ENCODE measurements around the gene EIF5A.
A peak's percentile ranks its signal among the peaks of the same experiment; 100 is the strongest.

The EIF5A gene

DNA sequence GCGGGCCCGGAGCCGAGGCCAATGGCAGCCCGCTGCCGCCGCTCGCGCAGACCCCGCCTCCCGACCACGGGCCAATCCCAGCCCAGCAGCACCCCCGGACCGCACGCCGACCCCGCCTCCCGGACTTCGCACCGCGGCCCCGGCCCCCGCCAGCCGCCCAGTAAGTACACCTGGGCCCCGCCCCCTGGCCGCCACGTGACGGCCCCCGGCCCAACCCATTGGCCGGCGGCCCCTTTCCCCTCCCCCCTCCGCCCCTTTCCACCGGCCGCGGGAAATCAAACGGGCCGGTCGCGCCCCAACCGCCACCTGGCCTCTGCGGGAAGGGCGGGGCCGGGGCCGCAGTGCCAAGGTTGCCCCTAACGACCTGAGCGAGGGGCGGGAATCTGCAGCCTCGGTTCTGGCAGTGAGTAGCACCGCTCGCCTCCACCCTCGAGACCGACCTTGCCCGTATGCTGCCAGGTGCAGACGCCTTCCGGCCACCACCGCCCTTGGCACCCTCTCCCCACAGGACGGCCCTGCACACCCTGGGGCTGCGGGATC, 12.7 kb upstream of the EIF5A start, which contains the start of gene YBX2:
TSS of gene YBX2 (minus strand) at position 26 of the 540 bp plus-strand sequence. CDS start 139 bp downstream, outside the sequence.
- DNase-seq: peak; percentile 79
- no peak within 1 kb of the TSS for H3K27ac Mint-ChIP-seq
- H3K27me3 Mint-ChIP-seq: peaks cover 29% of the 10 kb centered on the region
- peaks cover 23% of the 10 kb centered on the region for H3K4me1 Mint-ChIP-seq
- H3K36me3 Mint-ChIP-seq (ENCODE audit: low read depth): no peaks in the 10 kb centered on the region
- H3K9me3 Mint-ChIP-seq: no peaks in the 10 kb centered on the region
- peak within 1 kb of the TSS; percentile 55 for H3K4me3 Mint-ChIP-seq
- ATAC-seq: peak; percentile 77

DNA sequence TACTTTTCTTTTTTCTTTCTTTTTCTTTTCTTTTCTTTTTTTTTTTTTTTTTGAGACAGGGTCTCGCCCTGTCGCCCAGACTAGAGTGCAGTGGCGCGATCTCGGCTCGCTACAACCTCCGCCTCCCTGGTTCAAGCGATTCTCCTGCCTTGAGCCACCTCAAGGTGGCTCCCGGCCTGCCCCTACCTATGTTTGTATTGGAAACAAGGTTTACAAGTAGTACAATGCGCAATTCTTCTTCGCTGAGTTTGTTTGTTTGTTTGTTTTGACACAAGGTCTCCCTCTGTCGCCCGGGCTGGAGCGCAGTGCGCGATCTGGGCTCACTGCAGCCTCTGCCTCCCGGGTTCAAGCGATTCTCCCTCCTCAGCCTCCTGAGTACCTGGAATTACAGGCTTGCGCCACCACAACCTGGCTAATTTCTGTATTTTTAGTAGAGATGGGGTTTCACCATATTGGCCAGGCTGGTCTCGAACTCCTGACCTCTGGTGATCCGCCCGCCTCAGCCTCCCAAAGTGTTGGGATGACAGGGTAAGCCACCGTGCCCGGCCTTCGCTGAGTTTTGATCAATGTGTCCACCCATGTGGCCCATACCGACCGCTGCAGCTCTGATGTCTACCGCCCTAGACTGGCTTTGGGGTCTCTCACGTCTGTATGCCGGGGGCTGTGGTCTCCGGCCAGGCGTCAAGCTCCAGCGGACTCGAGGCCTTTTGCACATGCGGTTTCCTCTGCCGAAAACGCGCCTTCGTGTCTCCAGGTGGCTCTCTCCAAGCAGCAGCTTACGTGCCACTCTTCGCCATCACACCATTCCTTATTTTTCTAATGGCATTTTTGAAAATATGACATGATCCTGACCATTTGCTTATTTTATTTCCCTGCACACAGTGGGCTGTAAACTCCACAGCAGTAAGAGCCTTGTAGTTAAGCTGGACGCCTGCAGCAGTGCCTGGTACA, 11.9 kb upstream of the EIF5A start:
- Mint-ChIP-seq H3K36me3 (ENCODE audit: low read depth) (no peaks in the 10 kb centered on the region), H3K9me3 (no peaks in the 10 kb centered on the region), H3K4me3 (peak overlapping the region; percentile 55), H3K4me1 (peaks cover 23% of the 10 kb centered on the region), H3K27me3 (peaks cover 30% of the 10 kb centered on the region), H3K27ac (no peak overlapping the region)
- ATAC-seq (no peak), DNase-seq (no peak)

DNA sequence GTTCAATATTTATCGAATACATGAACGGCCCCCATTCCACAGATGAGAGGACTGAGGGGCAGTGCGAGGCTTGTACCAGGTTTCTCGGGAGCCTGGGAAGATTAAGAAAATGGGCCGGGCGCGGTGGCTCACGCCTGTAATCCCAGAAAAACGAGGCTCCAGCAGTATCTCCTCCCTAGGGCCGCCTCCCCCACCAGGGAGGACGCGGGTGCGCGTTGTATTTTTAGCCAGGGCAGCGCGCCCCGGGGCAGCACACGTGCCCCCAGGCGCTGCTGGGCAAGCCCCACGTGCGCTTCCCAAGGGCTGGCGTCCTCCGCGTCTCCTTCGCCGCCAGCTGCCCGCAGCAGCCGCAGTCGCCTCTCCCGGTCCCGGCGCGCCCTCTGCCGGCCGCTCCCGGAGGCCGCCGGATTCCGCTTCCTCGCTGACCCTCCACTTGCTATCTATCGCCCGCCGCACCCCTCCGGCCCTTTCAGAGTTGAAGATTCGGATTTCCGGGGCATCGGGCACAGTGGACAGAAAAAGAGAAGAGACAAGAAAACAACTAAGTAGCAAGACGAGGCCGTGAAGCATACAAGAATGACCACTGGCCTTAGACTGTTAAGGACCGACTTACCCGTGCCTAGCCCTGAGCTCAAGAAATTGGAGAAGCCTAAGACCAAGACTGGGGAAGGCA, 11.1 kb upstream of the EIF5A start:
- Mint-ChIP-seq H3K4me1 (peaks cover 23% of the 10 kb centered on the region), H3K4me3 (peak overlapping the region; percentile 52), H3K9me3 (no peaks in the 10 kb centered on the region), H3K36me3 (ENCODE audit: low read depth) (no peaks in the 10 kb centered on the region), H3K27me3 (peaks cover 30% of the 10 kb centered on the region), H3K27ac (no peak overlapping the region)
- ATAC-seq: peak; percentile 25
- peak; percentile 85 for DNase-seq

DNA sequence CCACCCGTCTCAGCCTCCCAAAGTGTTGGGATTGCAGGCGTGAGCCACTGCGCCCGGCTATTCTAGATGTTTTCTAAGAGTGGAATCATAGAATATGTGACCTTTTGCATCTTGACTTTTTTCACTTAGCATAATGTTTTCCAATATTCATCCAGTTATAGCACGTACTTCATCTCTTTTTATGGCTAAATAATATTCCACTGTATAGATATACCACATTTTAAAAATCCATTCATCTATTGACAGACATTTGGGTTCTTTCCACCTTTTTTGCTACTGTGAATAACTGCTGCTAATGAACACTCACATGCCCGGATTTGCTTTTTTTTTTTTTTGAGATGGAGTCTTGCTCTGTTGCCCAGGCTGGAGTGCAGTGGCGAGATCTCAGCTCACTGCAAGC, 3.2 kb upstream of the EIF5A start:
- DNase-seq (no peak), ATAC-seq (no peak)
- Mint-ChIP-seq H3K27me3 (peaks cover 7% of the 10 kb centered on the region), H3K4me3 (no peak overlapping the region), H3K36me3 (ENCODE audit: low read depth) (peaks cover 14% of the 10 kb centered on the region), H3K4me1 (peaks cover 23% of the 10 kb centered on the region), H3K9me3 (no peaks in the 10 kb centered on the region), H3K27ac (no peak overlapping the region)

DNA sequence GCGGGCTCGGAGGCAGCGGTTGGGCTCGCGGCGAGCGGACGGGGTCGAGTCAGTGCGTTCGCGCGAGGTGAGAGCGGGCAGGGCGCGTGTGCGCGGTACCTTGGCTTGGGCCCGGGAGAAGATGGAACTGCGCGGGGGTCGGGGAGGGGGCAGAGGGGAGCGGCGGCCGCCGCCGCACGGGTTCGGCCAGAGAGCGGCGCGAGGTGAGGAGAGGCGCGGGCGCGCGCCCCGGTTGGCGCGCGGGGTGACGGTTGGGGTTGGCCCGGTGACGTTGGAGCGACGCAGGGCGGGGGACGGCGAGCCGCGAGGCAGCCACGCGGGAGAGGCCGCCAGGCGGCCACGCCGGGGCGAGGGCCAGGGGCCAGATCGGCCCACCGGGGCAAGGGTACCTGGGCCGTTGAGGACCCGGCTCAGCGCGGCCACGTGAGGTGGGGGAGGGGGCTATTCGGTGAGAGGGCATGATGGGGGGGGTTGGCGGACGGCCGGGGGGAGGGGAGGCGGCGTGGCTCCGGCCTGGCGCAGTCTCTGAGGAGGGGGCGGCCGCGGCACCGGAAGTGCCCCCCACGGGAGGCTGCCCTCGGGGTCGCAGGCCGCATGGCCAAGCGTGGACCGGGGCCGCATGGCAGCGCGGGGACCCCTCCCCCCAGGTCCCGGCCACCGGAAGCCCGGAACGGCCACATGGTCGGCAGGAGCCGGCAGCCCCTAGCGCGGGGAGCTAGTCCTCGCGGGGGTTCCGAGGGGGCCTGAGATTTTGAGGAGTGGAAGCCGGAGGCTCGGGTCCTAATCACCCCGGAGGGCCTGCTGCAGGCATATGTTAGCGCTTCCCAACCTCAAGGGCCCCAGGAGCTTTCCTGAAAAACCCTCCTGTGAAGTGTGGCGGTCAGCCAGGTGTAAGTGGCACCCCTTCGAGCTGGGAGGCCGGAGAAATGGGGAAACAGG, 527 bp downstream of the EIF5A start:
- no peak for ATAC-seq
- Mint-ChIP-seq H3K9me3 (no peaks in the 10 kb centered on the region), H3K27me3 (peaks cover 5% of the 10 kb centered on the region), H3K4me3 (peak overlapping the region; percentile 98), H3K36me3 (ENCODE audit: low read depth) (peaks cover 49% of the 10 kb centered on the region), H3K27ac (peak overlapping the region; percentile 99), H3K4me1 (peaks cover 58% of the 10 kb centered on the region)
- peak; percentile 60 for DNase-seq

DNA sequence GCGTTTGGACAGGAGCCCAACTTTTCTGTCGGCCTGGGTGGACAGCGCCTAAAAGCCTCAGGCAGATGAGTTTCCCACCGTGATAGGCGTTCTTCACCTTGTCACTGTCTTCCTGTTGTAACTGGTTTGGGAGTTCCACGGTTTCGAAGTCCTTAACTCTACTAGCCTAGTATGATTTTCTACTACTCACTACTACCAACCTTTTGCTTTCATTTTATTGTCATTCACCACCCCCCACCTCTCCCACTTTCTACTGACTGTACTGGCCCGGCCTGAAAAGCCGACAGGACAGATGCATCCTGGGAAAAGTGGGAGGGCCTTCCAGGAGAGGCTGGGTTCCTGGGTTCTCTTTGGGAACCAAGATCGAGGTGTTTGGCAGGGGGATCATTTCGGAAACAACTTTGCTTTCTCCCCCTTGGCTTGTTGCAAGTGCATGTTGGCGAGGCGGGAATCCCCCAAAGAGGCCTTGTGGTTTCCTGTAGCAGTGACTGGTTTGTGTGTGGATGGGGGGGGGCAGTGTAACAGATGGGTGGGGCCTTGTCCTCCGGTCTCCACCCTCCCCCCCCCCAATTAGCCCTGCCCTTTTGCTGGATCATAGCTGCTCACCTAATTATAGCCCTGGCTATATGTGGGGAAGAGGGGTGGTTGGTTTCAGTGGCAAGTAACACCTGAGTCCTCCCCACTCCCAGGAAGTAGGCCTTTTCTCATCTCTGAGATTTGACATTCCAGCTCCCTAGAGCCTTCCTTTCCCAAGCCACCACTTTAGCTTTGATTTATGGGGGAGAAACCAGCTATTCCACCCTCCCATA, 1.4 kb downstream of the EIF5A start:
- peak; percentile 30 for ATAC-seq
- H3K9me3 Mint-ChIP-seq: no peaks in the 10 kb centered on the region
- H3K27ac Mint-ChIP-seq: peak overlapping the region; percentile 99
- H3K4me1 Mint-ChIP-seq: peaks cover 66% of the 10 kb centered on the region
- peak; percentile 80 for DNase-seq
- peaks cover 55% of the 10 kb centered on the region for H3K36me3 Mint-ChIP-seq (ENCODE audit: low read depth)
- peak overlapping the region; percentile 98 for H3K4me3 Mint-ChIP-seq
- H3K27me3 Mint-ChIP-seq: peaks cover 5% of the 10 kb centered on the region

DNA sequence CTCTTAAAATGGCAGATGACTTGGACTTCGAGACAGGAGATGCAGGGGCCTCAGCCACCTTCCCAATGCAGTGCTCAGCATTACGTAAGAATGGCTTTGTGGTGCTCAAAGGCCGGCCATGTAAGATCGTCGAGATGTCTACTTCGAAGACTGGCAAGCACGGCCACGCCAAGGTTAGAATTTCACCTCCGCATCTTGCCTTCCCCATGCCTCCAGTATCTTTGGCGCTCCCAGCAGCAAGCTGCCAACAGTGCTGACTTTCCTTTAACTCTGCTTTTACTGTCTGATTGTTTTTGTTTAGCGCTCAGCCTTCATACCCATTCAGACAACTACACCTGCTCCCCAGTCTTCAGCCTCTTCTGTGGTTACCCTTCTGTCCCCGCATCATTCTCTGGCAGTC, 2.2 kb downstream of the EIF5A start:
- no peaks in the 10 kb centered on the region for H3K9me3 Mint-ChIP-seq
- H3K36me3 Mint-ChIP-seq (ENCODE audit: low read depth): peaks cover 62% of the 10 kb centered on the region
- peak overlapping the region; percentile 98 for H3K4me3 Mint-ChIP-seq
- no peak for ATAC-seq
- no peak for DNase-seq
- H3K27me3 Mint-ChIP-seq: peaks cover 5% of the 10 kb centered on the region
- peaks cover 74% of the 10 kb centered on the region for H3K4me1 Mint-ChIP-seq
- H3K27ac Mint-ChIP-seq: peak overlapping the region; percentile 99

DNA sequence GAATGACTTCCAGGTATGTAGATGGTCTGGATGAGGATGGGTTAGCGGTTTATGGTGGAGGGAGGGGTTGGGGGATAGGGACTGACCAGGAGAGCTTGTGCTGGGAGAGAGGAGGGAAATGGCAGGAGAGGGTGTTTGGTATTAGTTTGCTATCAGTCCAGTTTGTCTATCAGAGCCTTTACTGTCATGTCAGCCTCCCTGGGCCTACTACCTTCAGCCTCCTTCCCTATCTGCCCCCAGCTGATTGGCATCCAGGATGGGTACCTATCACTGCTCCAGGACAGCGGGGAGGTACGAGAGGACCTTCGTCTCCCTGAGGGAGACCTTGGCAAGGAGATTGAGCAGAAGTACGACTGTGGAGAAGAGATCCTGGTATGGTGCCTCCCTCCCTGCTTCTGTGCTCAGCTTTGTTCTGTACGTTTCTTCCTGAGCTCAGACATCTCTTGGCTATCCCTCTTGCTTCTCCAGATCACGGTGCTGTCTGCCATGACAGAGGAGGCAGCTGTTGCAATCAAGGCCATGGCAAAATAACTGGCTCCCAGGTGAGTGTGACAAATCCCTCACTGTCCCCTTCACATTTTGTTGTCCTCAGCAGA, 3.8 kb downstream of the EIF5A start:
- Mint-ChIP-seq H3K27me3 (peaks cover 5% of the 10 kb centered on the region), H3K4me3 (peak overlapping the region; percentile 98), H3K4me1 (peaks cover 79% of the 10 kb centered on the region), H3K27ac (peak overlapping the region; percentile 99), H3K9me3 (no peaks in the 10 kb centered on the region), H3K36me3 (ENCODE audit: low read depth) (peaks cover 65% of the 10 kb centered on the region)
- DNase-seq (no peak), ATAC-seq (no peak)

DNA sequence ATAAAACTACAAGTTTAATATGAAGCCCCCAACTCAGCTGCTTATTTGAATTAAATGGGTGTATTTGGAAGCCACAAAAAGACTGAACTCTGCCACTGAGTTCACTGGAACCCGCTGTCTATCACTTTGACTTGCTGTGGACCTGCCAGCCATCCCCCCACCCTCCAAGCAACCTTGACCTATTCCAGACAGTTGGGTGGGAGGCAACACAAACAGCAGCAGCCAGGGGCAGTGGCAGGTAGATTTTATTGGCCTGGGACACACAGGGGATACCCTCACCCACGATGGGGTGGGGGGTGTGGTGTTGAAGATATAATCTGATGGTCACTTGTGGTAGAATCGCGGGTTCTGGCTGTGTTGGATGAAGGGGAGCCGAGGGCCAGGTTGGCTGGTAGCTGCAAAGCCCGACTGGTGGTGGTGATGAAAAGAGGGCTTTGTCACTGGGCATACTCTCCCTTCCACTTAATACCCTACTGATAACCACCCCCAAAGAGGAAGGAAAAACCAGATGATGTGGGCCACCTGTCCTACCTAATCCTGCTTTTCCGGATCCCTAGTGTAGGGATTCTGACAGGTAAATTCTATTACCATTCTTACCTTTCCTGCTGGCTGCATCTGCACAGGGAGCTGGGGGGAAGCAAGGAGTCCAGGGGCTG, 5.1 kb downstream of the EIF5A start:
- peak overlapping the region; percentile 90 for H3K27ac Mint-ChIP-seq
- no peaks in the 10 kb centered on the region for H3K27me3 Mint-ChIP-seq
- DNase-seq (no peak), ATAC-seq (no peak)
- H3K9me3 Mint-ChIP-seq: no peaks in the 10 kb centered on the region
- peak overlapping the region; percentile 98 for H3K4me3 Mint-ChIP-seq
- H3K4me1 Mint-ChIP-seq: peaks cover 69% of the 10 kb centered on the region
- H3K36me3 Mint-ChIP-seq (ENCODE audit: low read depth): peaks cover 63% of the 10 kb centered on the region

DNA sequence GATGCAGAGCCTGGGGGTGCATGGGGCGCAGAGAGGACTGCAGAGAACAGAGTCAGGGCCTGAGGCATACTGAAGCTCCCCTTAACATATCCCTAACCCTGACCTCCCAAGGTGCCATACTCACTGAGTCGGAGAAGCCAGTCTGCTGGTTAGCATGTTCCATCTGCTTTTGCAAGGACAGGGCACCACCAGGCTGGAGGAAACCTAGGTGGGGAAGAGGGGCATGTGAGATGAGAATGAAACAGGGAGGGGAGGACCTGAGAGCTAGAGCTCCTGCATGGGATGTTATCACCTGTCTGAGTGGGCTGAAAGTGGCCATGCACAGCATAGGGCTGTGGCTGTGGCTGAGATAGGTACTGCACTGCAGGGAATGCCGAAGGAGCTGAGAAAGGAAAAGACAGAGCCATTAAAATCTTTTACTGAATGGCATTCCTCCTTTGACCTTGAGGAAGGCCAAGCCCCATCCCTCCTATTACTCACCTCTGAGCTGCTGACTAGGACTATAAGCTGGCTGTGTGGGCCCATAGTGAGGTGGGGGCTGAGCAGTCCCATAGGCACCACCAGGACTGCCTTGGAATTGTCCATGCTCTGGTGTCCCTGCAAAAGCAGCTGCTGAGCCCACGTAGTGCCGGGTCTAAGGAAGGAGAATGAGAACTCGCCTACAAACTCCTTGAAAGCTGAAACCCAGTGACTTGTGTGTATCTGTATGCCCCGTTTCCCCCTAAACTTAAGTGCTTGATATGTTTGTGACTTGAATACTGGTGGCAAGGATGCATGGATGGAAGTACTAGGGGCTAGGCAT, 5.9 kb downstream of the EIF5A start:
- H3K27ac Mint-ChIP-seq: peak overlapping the region; percentile 90
- H3K4me3 Mint-ChIP-seq: peak overlapping the region; percentile 98
- H3K27me3 Mint-ChIP-seq: no peaks in the 10 kb centered on the region
- ATAC-seq (peak; percentile 15), DNase-seq (no peak)
- H3K36me3 Mint-ChIP-seq (ENCODE audit: low read depth): peaks cover 66% of the 10 kb centered on the region
- H3K4me1 Mint-ChIP-seq: peaks cover 69% of the 10 kb centered on the region
- no peaks in the 10 kb centered on the region for H3K9me3 Mint-ChIP-seq

DNA sequence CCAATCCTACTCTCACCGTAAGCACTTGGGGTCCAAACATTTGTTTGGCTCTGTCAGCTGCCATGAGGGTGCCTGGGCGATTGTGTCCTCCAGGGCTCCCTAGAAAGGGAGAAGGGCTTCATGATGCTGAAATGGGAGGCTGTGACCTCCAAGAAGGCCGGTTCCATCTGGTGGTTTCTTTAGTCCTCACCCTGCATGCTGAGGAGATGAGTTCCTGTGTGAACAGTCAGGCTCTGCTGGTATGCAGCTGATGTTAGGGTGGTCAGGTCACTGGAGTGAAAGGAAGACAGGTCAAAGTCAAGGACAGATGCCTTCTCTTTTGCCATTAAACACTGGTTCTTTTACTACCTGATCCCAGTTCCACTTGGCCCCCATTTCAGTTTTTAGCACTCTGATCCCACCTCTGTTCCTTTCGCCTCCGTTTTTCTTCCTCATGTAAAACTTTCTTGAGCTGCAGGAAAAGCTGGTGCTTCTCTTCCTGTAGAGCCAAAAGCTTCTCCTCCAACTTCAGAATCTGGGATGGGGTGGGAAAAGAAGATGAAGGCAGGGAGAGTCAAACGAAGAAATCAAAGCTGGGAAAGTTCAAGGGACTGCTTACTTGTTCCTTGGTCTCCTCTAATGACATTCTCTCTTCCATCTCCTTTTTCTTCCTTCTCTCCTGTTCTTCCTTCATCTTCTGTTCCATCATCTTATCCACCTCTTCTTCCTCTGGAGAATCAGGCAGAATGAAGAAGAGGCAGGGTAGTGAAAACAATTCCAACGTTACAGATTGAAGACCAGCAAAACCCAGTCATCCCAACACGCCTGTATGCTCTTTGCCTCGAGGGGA, 6.7 kb downstream of the EIF5A start:
- Mint-ChIP-seq H3K9me3 (no peaks in the 10 kb centered on the region), H3K36me3 (ENCODE audit: low read depth) (peaks cover 58% of the 10 kb centered on the region), H3K4me3 (peak overlapping the region; percentile 98), H3K27me3 (no peaks in the 10 kb centered on the region), H3K4me1 (peaks cover 61% of the 10 kb centered on the region), H3K27ac (peak overlapping the region; percentile 90)
- no peak for DNase-seq
- ATAC-seq: peak; percentile 6
